ENCODE results near the gene RPAP3. TPM values are rescaled to one million over a fixed set of nuclear protein-coding genes. Genes with fewer than 3 reads are reported as not detected.

The RPAP3 gene
- polyA plus RNA-seq, 4 donors = 8.7 to 25.6 (median 14.4) TPM

DNA sequence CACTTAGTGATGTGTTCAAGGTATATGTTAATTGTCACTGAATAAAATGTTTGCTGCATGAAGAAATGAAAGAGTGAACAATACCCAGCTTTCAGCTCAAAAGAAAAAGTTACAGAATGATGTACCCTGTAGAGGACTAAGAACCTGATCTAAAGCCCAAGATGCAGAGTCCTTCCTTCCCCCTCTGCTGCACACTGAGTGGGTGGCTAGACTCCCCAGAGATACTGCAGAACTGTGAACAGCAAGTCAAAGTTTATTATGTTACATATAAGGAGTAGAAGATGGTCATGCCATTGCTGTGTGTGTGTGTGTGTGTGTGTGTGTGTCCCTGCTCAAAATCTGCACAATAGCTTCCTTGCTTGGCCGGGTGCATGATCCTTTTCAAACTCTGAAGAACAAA is 83.9 kb downstream of the RPAP3 start:
- no peaks in the 10 kb centered on the region for H3K4me1 ChIP-seq (ENCODE audit: control insufficient read depth in 3 of 3, insufficient read depth in 2 of 3, low read depth in 1 of 3, low read length in 2 of 3)
- peaks cover 0 to 4% (median 0%) of the 10 kb centered on the region in 3 donors for H3K36me3 ChIP-seq (ENCODE audit: control insufficient read depth in 3 of 3, insufficient read depth in 2 of 3, low read depth in 1 of 3, low read length in 3 of 3)
- no peak overlapping the region for H3K4me3 ChIP-seq (ENCODE audit: low read depth in 1 of 3, low read length in 3 of 3)
- FAIRE-seq (no peak), DNase-seq (no peak)
- H3K9me3 ChIP-seq (ENCODE audit: control insufficient read depth in 2 of 2, insufficient read depth in 1 of 2, low read depth in 1 of 2, low read length in 1 of 2) = no peaks in the 10 kb centered on the region
- WGBS, 3 donors = 79 to 100% (median 80%) methylated on average over 1 of the region's 1 CpG
- no peaks in the 10 kb centered on the region for H3K27me3 ChIP-seq (ENCODE audit: control insufficient read depth in 3 of 3, insufficient read depth in 3 of 3, low read length in 3 of 3)
- H3K27ac ChIP-seq (ENCODE audit: low read depth in 1 of 3, low read length in 2 of 3) = no peak overlapping the region

DNA sequence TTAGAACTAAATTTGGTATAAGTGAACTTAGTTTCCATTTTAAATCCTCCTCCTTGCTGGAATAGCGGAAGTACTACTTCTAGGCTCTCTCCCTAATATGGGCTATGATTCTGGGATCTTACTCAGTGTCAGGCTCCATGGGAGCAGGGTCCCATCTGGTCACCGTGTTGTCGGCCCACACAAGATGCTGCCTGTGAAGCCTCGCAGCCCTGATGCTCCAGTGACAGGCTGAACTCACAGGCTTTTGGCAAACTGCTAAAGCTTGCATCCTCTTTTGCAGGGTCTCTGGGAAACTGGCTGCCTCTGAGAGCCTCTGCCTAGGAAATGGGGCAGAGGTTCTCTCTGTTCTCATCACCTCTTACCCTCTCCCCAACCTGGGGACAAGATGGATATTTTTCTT is 88.4 kb downstream of the RPAP3 start:
- peaks cover 0 to 19% of the 10 kb centered on the region in 2 donors for H3K9me3 ChIP-seq (ENCODE audit: control insufficient read depth in 2 of 2, insufficient read depth in 1 of 2, low read depth in 1 of 2, low read length in 1 of 2)
- no peaks in the 10 kb centered on the region for H3K36me3 ChIP-seq (ENCODE audit: control insufficient read depth in 3 of 3, insufficient read depth in 2 of 3, low read depth in 1 of 3, low read length in 3 of 3)
- H3K4me1 ChIP-seq (ENCODE audit: control insufficient read depth in 3 of 3, insufficient read depth in 2 of 3, low read depth in 1 of 3, low read length in 2 of 3) = no peaks in the 10 kb centered on the region
- FAIRE-seq (no peak), DNase-seq (peak in 1 of 2 donors; percentile 5)
- H3K27ac ChIP-seq (ENCODE audit: low read depth in 1 of 3, low read length in 2 of 3) = no peak overlapping the region
- 69 to 94% (median 93%) methylated on average over 4 of the region's 4 CpGs for WGBS, 3 donors
- H3K27me3 ChIP-seq (ENCODE audit: control insufficient read depth in 3 of 3, insufficient read depth in 3 of 3, low read length in 3 of 3) = no peaks in the 10 kb centered on the region
- no peak overlapping the region for H3K4me3 ChIP-seq (ENCODE audit: low read depth in 1 of 3, low read length in 3 of 3)

- no peaks in the 10 kb centered on the region for H3K4me1 ChIP-seq (ENCODE audit: control insufficient read depth in 3 of 3, insufficient read depth in 2 of 3, low read depth in 1 of 3, low read length in 2 of 3)
- FAIRE-seq (no peak), DNase-seq (no peak)
- 80 to 97% (median 83%) methylated on average over 1 of the region's 1 CpG for WGBS, 3 donors
- H3K27me3 ChIP-seq (ENCODE audit: control insufficient read depth in 3 of 3, insufficient read depth in 3 of 3, low read length in 3 of 3) = no peaks in the 10 kb centered on the region
- H3K9me3 ChIP-seq (ENCODE audit: control insufficient read depth in 2 of 2, insufficient read depth in 1 of 2, low read depth in 1 of 2, low read length in 1 of 2) = peaks cover 0 to 23% of the 10 kb centered on the region in 2 donors
- H3K27ac ChIP-seq (ENCODE audit: low read depth in 1 of 3, low read length in 2 of 3) = no peak overlapping the region
- H3K4me3 ChIP-seq (ENCODE audit: low read depth in 1 of 3, low read length in 3 of 3) = no peak overlapping the region
- H3K36me3 ChIP-seq (ENCODE audit: control insufficient read depth in 3 of 3, insufficient read depth in 2 of 3, low read depth in 1 of 3, low read length in 3 of 3) = no peaks in the 10 kb centered on the region
Measured at GRCh38 chr12:47616440-47616839, 89.4 kb downstream of the RPAP3 start.

DNA sequence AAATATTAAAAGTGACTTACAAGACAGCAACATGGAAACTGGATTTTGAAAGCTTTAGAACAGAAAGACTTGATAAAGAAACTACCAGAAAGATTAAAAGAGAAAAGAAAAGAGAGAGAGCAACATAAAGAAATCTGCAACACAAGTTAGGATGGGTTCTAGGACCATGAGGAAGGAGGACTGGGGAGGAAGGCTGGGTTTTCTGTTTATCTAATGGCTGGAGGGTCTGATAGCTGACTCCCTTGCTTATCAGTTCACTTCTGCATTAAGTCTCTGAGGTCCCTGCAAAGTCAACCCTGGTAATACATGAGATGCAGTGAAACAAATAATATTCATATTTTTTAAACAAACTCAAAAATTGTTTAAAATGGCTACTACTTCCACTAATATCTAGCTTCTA is 90.1 kb downstream of the RPAP3 start:
- FAIRE-seq (no peak), DNase-seq (no peak)
- no peak overlapping the region for H3K27ac ChIP-seq (ENCODE audit: low read depth in 1 of 3, low read length in 2 of 3)
- H3K4me1 ChIP-seq (ENCODE audit: control insufficient read depth in 3 of 3, insufficient read depth in 2 of 3, low read depth in 1 of 3, low read length in 2 of 3) = no peaks in the 10 kb centered on the region
- no peak overlapping the region for H3K4me3 ChIP-seq (ENCODE audit: low read depth in 1 of 3, low read length in 3 of 3)
- no peaks in the 10 kb centered on the region for H3K27me3 ChIP-seq (ENCODE audit: control insufficient read depth in 3 of 3, insufficient read depth in 3 of 3, low read length in 3 of 3)
- H3K9me3 ChIP-seq (ENCODE audit: control insufficient read depth in 2 of 2, insufficient read depth in 1 of 2, low read depth in 1 of 2, low read length in 1 of 2) = peaks cover 0 to 23% of the 10 kb centered on the region in 2 donors
- H3K36me3 ChIP-seq (ENCODE audit: control insufficient read depth in 3 of 3, insufficient read depth in 2 of 3, low read depth in 1 of 3, low read length in 3 of 3) = no peaks in the 10 kb centered on the region

DNA sequence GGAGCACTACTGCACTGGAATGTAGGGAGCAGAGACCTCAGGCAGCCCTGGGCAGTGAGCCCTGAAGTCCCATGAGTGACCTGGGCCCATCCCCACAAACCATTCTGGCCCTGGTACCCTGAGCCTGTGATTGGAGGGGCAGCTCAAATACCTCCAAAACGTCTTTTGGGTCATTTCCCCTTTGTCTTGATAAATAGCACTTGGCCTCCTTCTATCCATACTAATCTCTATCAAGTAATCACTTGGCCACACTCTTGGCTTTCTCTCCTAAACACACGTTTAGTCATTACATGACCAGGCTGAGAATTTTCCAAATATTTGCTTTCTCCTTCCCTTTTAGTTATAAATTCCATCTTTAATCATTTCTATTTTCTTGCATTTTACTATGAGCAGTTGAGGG is 91.3 kb downstream of the RPAP3 start:
- no peak overlapping the region for H3K27ac ChIP-seq (ENCODE audit: low read depth in 1 of 3, low read length in 2 of 3)
- peaks cover 0 to 23% of the 10 kb centered on the region in 2 donors for H3K9me3 ChIP-seq (ENCODE audit: control insufficient read depth in 2 of 2, insufficient read depth in 1 of 2, low read depth in 1 of 2, low read length in 1 of 2)
- DNase-seq (no peak), FAIRE-seq (no peak)
- H3K36me3 ChIP-seq (ENCODE audit: control insufficient read depth in 3 of 3, insufficient read depth in 2 of 3, low read depth in 1 of 3, low read length in 3 of 3) = no peaks in the 10 kb centered on the region
- no peaks in the 10 kb centered on the region for H3K27me3 ChIP-seq (ENCODE audit: control insufficient read depth in 3 of 3, insufficient read depth in 3 of 3, low read length in 3 of 3)
- H3K4me1 ChIP-seq (ENCODE audit: control insufficient read depth in 3 of 3, insufficient read depth in 2 of 3, low read depth in 1 of 3, low read length in 2 of 3) = no peaks in the 10 kb centered on the region
- 35 to 63% (median 50%) methylated on average over 2 of the region's 2 CpGs for WGBS, 3 donors
- no peak overlapping the region for H3K4me3 ChIP-seq (ENCODE audit: low read depth in 1 of 3, low read length in 3 of 3)

DNA sequence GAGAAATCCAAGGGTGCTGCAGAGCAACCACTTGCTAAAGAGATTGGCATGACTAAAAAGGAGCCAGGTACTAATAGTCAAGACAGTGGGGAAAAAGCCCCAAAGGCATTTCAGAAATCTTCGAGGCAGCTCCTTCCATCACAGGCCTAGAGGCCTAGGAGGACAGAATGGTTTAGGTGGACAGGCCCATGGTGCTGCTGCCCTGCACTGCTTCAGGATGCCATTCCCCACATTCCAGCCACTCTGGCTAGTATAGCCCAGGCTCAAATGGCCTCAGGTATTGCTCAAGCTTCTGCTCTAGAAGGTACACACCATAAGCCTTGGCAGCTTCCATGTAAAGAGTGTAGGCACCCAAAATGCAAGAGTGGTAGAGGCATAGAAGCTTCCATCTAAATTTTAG is 92.9 kb downstream of the RPAP3 start:
- Histone ChIP-seq H3K4me1 (ENCODE audit: control insufficient read depth in 3 of 3, insufficient read depth in 2 of 3, low read depth in 1 of 3, low read length in 2 of 3) (no peaks in the 10 kb centered on the region), H3K36me3 (ENCODE audit: control insufficient read depth in 3 of 3, insufficient read depth in 2 of 3, low read depth in 1 of 3, low read length in 3 of 3) (no peaks in the 10 kb centered on the region), H3K27me3 (ENCODE audit: control insufficient read depth in 3 of 3, insufficient read depth in 3 of 3, low read length in 3 of 3) (no peaks in the 10 kb centered on the region), H3K4me3 (ENCODE audit: low read depth in 1 of 3, low read length in 3 of 3) (no peak overlapping the region), H3K27ac (ENCODE audit: low read depth in 1 of 3, low read length in 2 of 3) (no peak overlapping the region), H3K9me3 (ENCODE audit: control insufficient read depth in 2 of 2, insufficient read depth in 1 of 2, low read depth in 1 of 2, low read length in 1 of 2) (peaks cover 0 to 24% of the 10 kb centered on the region in 2 donors)
- 85 to 100% (median 92%) methylated on average over 1 of the region's 1 CpG for WGBS, 3 donors
- DNase-seq (no peak), FAIRE-seq (no peak)

- peaks cover 0 to 34% of the 10 kb centered on the region in 2 donors for H3K9me3 ChIP-seq (ENCODE audit: control insufficient read depth in 2 of 2, insufficient read depth in 1 of 2, low read depth in 1 of 2, low read length in 1 of 2)
- H3K4me3 ChIP-seq (ENCODE audit: low read depth in 1 of 3, low read length in 3 of 3) = no peak overlapping the region
- no peaks in the 10 kb centered on the region for H3K4me1 ChIP-seq (ENCODE audit: control insufficient read depth in 3 of 3, insufficient read depth in 2 of 3, low read depth in 1 of 3, low read length in 2 of 3)
- FAIRE-seq (no peak), DNase-seq (no peak)
- H3K36me3 ChIP-seq (ENCODE audit: control insufficient read depth in 3 of 3, insufficient read depth in 2 of 3, low read depth in 1 of 3, low read length in 3 of 3) = no peaks in the 10 kb centered on the region
- no peaks in the 10 kb centered on the region for H3K27me3 ChIP-seq (ENCODE audit: control insufficient read depth in 3 of 3, insufficient read depth in 3 of 3, low read length in 3 of 3)
- no peak overlapping the region for H3K27ac ChIP-seq (ENCODE audit: low read depth in 1 of 3, low read length in 2 of 3)
Measured at GRCh38 chr12:47611906-47612305, 93.9 kb downstream of the RPAP3 start.

Other genes starting within 250 kb of the RPAP3 start
- 1 to 10 TPM in 1 of 4 donors, under 1 TPM in 1, not detected in 2; 0.30 to 2.1 TPM for gene ENDOU, start 19.5 kb upstream of the RPAP3 start, polyA plus RNA-seq
- 10 to 100 TPM in 1 of 4 donors, 1 to 10 TPM in 3; 2.5 to 19.8 (median 4.3) TPM for gene RAPGEF3, start 52.9 kb upstream of the RPAP3 start, polyA plus RNA-seq
- gene SLC48A1, start 67.2 kb upstream of the RPAP3 start, polyA plus RNA-seq = 10 to 100 TPM in 1 of 4 donors, 1 to 10 TPM in 3; 5.1 to 12.1 (median 7.5) TPM
- 10 to 100 TPM in 2 of 4 donors, 1 to 10 TPM in 2; 2.2 to 30.3 (median 15.3) TPM for gene HDAC7, start 113.9 kb upstream of the RPAP3 start, polyA plus RNA-seq
- 10 to 100 TPM; 16.6 to 61.0 (median 41.9) TPM for gene VDR, start 199.0 kb upstream of the RPAP3 start, polyA plus RNA-seq